HG03139 (cell line): Measurements from ENCODE around the gene C1QL1.
A peak's percentile ranks its signal among the peaks of the same experiment; 100 is the strongest.

Experiments used
- ATAC-seq: cut with Tn5 transposase; IDR thresholded peaks from one replicate; pipeline ENCODE4 v1.9.1; 2021; ENCODE audit not compliant: unreplicated experiment

Gene C1QL1

GRCh38 chr17:44932096-44932786 lies 35.9 kb downstream of the C1QL1 start:
- ATAC-seq: no peak

- ATAC-seq: no peak
These were observed 36.7 kb downstream of the C1QL1 start for GRCh38 chr17:44931376-44931775.

GRCh38 chr17:44930667-44931066 lies 37.4 kb downstream of the C1QL1 start:
- ATAC-seq: no peak

GRCh38 chr17:44928950-44929720 lies 39.0 kb downstream of the C1QL1 start:
- no peak for ATAC-seq

- ATAC-seq: no peak
These were observed 40.0 kb downstream of the C1QL1 start for GRCh38 chr17:44928136-44928535.

- ATAC-seq: no peak
These were observed 40.4 kb downstream of the C1QL1 start for GRCh38 chr17:44927696-44928095.

- ATAC-seq: no peak
These were observed 41.1 kb downstream of the C1QL1 start for GRCh38 chr17:44926821-44927525.

GRCh38 chr17:44925731-44926697 lies 42.1 kb downstream of the C1QL1 start:
- ATAC-seq: no peak

GRCh38 chr17:44924107-44924544 lies 44.0 kb downstream of the C1QL1 start:
- no peak for ATAC-seq

- no peak for ATAC-seq
These were observed 45.2 kb downstream of the C1QL1 start for GRCh38 chr17:44922746-44923470.

GRCh38 chr17:44922136-44922535 lies 46.0 kb downstream of the C1QL1 start:
- ATAC-seq: no peak

GRCh38 chr17:44921122-44921882 lies 46.8 kb downstream of the C1QL1 start:
- ATAC-seq: no peak

- ATAC-seq: peak; percentile 27
These were observed 47.5 kb downstream of the C1QL1 start for GRCh38 chr17:44920565-44920940.

- peak; percentile 68 for ATAC-seq
These were observed 48.1 kb downstream of the C1QL1 start for GRCh38 chr17:44919885-44920564.

GRCh38 chr17:44919411-44919810 lies 48.7 kb downstream of the C1QL1 start:
- ATAC-seq: no peak

GRCh38 chr17:44918006-44918405 lies 50.1 kb downstream of the C1QL1 start:
- no peak for ATAC-seq

GRCh38 chr17:44917456-44917855 lies 50.6 kb downstream of the C1QL1 start:
- ATAC-seq: no peak

- ATAC-seq: no peak
These were observed 51.3 kb downstream of the C1QL1 start for GRCh38 chr17:44916781-44917241.
